Activated CD4-positive, CD25-positive, alpha-beta regulatory T cell (primary cell): ENCODE results near the gene ABR.
A peak's percentile ranks its signal among the peaks of the same experiment; 100 is the strongest.
"Not testable (repeated sequence)": the region's sequence is repeated elsewhere in the genome, so short reads cannot be mapped to it uniquely, and the experiment has no call there.

Experiments
- DNase-seq, 4 experiments: peaks; one replicate each; lab custom pipeline; 2025; lab: John Stamatoyannopoulos, UW

Gene ABR

DNA sequence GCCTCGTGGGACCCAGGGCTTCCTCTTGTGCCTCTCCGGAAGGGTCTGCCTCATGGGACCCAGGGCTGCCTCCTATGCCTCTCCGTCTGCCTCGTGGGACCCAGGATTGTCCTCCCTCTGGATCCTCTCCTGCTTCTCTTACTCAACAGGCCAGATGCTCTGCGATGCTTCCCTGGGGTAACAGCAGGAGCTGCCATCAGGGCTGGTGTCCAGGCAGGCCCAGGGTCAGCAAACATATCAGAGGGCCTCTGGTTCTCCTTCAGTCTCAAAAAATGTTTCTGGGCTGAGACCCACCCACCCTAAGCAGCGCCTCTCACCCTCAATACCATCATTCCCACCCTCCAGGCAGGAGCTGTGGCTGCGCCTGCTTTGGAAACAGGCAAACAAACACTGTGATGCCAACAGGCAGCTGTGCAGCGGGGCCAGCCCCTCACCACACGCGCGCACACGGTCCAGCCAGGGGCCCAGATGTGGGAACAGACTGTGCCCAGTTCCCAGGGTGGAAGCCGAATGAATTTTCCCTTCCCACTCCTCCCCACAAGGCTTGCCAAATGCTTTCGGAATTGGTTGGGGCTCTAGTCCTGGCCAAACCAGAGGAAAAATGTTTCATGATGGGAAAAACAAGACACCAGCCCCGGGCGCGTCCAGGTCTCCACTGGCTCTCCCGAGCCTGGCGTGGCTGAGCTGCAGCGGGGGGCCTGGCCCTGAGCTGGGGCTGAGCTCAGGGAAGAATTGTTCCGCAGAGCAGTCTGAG lies 171.6 kb downstream of the ABR start:
- DNase-seq: no peak

GRCh38 chr17:1007310-1008007 lies 172.3 kb downstream of the ABR start:
- DNase-seq: no peak

- DNase-seq: no peak
Measured at GRCh38 chr17:1006054-1006453, 173.7 kb downstream of the ABR start.

DNA sequence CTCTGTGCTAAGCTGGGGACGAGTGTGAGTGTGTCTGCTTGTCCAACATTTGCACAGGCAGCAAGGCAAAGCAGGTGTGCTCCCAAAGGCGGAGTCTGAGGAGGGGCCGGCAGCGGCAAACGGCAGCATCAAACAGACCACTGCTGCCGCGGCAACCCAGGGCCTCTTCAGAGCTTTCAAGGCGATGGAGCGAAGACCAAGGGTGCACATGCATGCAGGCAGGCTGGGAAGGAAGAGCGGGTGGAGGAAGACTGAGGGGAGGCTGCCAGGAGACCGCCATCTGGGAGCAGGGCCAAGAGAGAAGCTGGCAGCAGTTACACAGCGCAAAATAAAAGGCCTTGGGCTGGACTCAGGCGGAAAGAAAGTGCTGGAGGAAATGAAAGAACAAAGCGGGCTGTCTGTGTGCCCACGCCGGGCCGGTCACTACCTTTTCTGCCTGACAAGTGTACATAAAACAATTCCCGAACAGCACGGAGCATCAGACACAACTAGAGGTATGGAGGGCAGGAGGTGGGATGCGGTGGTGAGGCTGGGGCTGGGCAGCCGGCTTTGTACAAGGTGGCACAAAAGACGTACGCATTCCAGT lies 174.3 kb downstream of the ABR start:
- DNase-seq: no peak

GRCh38 chr17:1004769-1005295 lies 174.9 kb downstream of the ABR start:
- no peak for DNase-seq

DNA sequence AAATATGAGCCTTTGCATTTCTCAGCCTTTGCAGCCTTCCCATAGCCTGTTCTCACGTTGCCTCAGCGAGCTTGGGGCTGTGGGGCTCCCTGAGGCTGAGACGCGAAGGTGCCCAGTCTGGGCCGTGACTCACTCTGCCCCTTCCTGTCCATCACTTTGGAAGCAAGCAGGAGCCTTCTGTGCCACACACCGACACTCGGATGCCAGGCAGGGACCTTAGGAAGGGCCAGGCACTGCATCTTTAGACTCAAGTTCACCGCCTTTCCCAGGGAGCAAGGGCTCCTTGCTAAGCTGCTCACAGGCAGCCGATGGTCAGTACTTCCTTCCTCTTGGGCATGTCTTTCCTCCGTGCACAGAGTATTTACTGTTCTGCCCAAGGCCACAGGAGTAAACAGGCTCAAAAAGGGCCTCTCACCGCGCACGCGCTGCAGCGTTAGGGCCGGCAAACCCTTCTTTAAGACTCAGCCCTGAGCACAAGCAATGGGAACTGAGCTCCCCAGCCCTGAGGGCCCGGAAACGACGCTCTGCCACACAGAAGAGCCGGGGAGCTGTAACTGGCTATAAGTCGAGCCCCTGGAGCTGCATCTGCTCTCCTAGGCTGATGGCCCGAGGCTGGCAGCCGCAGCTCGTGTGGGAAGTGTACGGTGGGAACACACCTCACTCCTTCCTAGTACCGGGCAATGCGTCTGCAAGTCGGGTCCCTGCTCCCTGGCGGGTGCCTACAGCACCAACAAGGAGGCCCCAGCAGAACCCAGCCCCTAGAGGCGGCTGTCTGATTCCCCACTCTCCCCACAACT lies 175.6 kb downstream of the ABR start:
- DNase-seq: no peak

- no peak for DNase-seq
Measured at GRCh38 chr17:1003633-1003971, 176.2 kb downstream of the ABR start.

GRCh38 chr17:1002771-1003555 lies 176.8 kb downstream of the ABR start:
- no peak for DNase-seq

- no peak for DNase-seq
Measured at GRCh38 chr17:1002412-1002753, 177.4 kb downstream of the ABR start.

DNA sequence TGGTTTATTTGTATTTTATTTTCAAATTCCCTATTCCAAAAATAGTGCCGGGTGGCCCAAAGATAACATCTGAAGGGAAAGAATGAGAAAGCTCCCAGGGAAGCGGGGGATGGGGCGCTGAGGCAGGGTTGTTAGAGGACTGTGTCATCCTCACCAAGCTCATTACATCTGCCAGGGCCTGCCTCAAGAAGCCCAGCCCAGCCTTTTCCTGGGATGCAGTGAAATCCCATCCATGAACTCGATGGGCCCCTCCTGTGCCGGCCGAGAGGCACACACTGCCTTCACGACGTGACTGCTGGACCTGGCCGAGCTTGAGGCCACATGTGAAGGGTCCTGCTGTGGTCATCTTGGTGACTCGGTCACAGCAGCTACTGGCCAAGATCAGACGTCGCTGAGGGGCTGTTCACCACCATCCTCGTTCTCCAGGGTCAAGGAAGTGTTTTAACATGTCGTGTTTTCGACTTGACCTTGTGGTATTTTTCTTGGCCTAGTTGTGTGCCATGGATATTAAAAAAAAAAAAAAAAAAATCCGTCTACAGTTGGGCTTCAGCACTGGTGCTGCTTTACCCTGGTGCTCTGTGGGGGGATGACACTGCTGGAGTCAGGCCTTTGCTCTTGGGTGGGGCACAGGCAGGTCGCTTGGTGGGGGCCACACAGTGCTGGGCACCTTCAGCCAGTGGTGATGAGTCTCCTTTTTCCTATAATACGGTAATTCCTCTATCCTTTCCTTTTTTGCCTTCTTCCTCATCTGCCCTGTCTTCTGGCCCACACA lies 178.0 kb downstream of the ABR start:
- DNase-seq: no peak

DNA sequence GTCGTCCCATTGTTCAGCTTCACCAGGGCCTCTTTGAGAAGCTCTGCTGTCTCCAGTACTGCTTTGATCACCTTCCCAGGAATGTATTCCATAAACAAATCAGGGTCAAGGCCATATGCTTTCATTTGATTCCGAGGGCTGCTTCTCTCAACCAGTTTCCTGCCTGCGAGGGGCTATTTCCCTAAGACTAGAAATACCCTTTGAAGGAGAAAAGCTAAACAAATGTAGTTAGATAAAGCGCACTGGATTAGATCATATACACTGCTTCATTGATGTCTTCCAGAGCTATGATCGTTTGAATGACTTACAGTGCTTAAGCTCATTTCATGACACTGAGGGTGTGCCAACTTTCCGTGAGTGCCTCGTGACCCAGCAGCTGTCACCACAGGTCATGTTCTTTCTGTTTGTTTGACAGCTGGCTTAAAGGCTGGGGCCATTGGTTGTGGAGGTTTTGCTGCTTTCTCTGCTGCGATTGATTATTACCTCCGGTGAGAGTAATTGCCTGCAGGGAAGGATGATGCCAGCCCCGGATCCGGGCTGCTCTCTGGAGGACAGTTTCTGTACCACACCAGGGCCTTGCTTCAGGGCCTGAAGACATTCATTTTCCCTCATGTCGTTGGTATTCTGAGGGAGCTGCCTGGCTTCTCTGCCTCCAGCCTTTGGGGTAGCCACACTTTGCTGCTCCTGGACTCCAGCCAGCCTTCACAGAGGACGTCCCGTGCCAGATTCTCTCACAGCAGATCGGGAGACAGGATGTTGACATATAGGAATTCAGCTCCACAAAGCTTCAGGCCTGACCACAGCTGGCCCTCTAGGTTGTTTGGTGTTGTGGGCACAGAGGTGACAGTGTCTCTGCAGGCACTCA lies 179.0 kb downstream of the ABR start:
- no peak for DNase-seq

DNA sequence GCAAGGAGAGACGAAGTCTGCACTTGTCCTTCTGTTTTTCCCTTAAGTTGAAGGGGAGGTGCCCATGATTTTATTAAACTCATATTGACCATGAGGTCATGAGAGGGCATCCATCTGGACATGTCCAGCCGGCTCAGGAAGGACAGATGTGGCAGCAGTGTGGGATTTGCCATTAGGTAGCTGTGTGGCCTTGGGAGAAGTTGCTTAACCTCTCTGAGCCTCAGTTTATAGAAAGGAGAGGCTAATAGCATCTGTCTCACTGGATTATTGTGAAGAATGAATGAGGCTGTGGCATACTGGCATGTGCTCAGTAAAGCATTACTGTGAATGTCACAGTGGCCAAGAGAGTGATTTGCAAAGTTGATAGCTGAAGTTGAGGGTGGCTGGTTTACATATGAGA lies 181.7 kb downstream of the ABR start:
- no peak for DNase-seq

GRCh38 chr17:996554-997344 lies 183.0 kb downstream of the ABR start, which contains the start of gene TIMM22:
Gene TIMM22, plus strand, starts transcription at chr17:997129. Its CDS starts 14 bp downstream, at chr17:997143.
- DNase-seq: peak; percentile 81 to 88 (median 84)

GRCh38 chr17:995324-995723 lies 184.5 kb downstream of the ABR start:
- not testable (repeated sequence) for DNase-seq

DNA sequence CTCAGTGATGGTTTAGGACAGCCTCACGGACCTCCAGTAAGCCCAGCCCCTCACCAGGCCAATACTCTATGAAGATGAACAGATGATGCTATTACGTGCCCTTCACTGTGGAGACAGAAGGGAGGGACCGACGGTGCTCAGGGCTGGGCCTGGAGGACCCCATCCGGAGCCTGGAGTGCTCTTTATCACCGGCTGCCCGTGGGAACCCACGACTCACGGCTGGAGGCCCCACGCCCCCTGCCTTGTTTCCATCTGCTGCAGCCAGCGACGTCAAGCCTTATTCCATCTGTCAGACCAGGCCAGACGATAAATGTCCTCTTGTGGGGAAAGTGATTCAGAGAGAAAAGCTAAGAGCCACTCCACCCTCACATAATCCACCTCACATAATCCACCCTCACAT lies 186.8 kb downstream of the ABR start:
- no peak for DNase-seq

DNA sequence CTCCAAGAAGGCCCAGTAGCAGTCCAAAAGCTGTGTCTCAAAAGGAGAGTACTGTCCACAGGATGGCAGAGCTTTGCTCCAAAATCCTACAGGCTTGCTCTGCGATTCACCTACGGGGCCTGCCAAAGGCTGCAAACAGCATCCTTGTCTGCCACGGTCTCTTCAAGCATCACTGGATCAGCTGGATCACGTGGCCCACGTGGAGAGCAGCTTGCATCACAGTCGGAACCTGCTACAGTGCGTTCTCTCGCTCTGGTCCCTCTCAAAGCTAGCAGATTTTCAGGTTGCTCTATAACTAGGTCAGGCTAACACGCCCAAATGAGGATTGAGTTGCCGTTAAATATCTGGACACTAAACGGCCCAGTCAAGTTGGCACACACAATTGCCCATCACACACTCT lies 191.2 kb downstream of the ABR start:
- DNase-seq: no peak

- no peak for DNase-seq
Measured at GRCh38 chr17:987931-988330, 191.8 kb downstream of the ABR start.

- no peak for DNase-seq
Measured at GRCh38 chr17:986322-986929, 193.4 kb downstream of the ABR start.

DNA sequence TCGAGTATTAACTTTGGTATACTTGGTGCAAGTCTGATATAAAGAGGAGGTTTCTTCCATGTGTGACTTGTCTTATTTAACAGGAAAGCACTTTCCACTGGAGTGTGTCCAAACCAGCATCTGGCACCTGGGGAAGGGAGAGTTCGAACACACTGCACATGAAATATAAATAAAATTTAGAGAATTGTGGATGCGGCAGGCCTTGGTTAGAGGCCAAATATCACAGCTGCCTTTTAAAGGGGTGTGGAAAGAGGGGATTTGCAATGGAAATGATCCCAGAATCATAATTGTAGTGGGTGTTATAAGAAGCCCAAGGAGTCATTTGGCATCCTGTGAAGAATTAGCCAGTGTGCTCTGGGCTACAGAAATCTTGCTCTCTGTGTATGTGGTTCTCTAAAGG lies 195.9 kb downstream of the ABR start:
- DNase-seq: no peak
